Measurements from ENCODE around the gene FHL1.
"Not testable (repeated sequence)": the region's sequence is repeated elsewhere in the genome, so short reads cannot be mapped to it uniquely, and the experiment has no call there.

Gene FHL1

GRCh38 chrX:136147315-136147901, at the start of gene FHL1:
TSS of gene FHL1 (plus strand) at chrX:136147533.
- DNase-seq, result no peak

- no peak for DNase-seq
These were observed 49.2 kb upstream of the FHL1 start for GRCh38 chrX:136097871-136098805.

- DNase-seq, result no peak
These were observed 42.4 kb upstream of the FHL1 start for GRCh38 chrX:136104936-136105335.

- DNase-seq, result no peak
These were observed 40.3 kb upstream of the FHL1 start for GRCh38 chrX:136106920-136107528.

GRCh38 chrX:136108905-136109304, 38.4 kb upstream of the FHL1 start:
- DNase-seq, result not testable (repeated sequence)

- no peak for DNase-seq
These were observed 35.0 kb upstream of the FHL1 start for GRCh38 chrX:136112286-136112685.

- no peak for DNase-seq
These were observed 34.6 kb upstream of the FHL1 start for GRCh38 chrX:136112778-136113177.

GRCh38 chrX:136115126-136115903, 32.0 kb upstream of the FHL1 start:
- no peak for DNase-seq

GRCh38 chrX:136115904-136116297, 31.4 kb upstream of the FHL1 start:
- DNase-seq, result no peak

- DNase-seq, result no peak
These were observed 25.5 kb upstream of the FHL1 start for GRCh38 chrX:136121788-136122187.

GRCh38 chrX:136122207-136122606, 25.1 kb upstream of the FHL1 start:
- DNase-seq, result no peak

- DNase-seq, result no peak
These were observed 22.2 kb upstream of the FHL1 start for GRCh38 chrX:136125106-136125505.

GRCh38 chrX:136126371-136126770, 21.0 kb upstream of the FHL1 start:
- no peak for DNase-seq

GRCh38 chrX:136126872-136127406, 20.4 kb upstream of the FHL1 start:
- DNase-seq, result no peak

GRCh38 chrX:136128743-136129142, 18.6 kb upstream of the FHL1 start:
- DNase-seq, result no peak

GRCh38 chrX:136130931-136131833, 16.2 kb upstream of the FHL1 start:
- no peak for DNase-seq

GRCh38 chrX:136138939-136139338, 8.4 kb upstream of the FHL1 start:
- no peak for DNase-seq

- no peak for DNase-seq
These were observed 5.8 kb upstream of the FHL1 start for GRCh38 chrX:136141569-136141968.

- no peak for DNase-seq
These were observed 4.7 kb upstream of the FHL1 start for GRCh38 chrX:136142592-136142991.

- DNase-seq, result no peak
These were observed 3.6 kb upstream of the FHL1 start for GRCh38 chrX:136143711-136144110.

- no peak for DNase-seq
These were observed 569 bp upstream of the FHL1 start for GRCh38 chrX:136146614-136147314.

Data from DMS79 treated with DMSO at 0.1 percent for 48 hours (cell line).